GM23248 (cell line): ENCODE results near the gene UBE2S. TPM values are rescaled to one million over a fixed set of nuclear protein-coding genes. Genes with fewer than 3 reads are reported as not detected.
"Not testable (repeated sequence)": the region's sequence is repeated elsewhere in the genome, so short reads cannot be mapped to it uniquely, and the experiment has no call there.

Source experiments
- DNase-seq: peaks from one replicate; pipeline ENCODE4 v3.0.0-alpha.2; 2015
- H2AFZ ChIP-seq: fragments of 200-600 bp; sonication (generic); 2 replicates; pipeline ENCODE4 v1.6.1; 2016; ENCODE audit warnings: antibody characterized with exemption
- H3F3A ChIP-seq: fragments of 200-600 bp; sonication (generic); 2 replicates; pipeline ENCODE4 v1.6.1; 2016; ENCODE audit warnings: mild to moderate bottlenecking, antibody characterized with exemption, mixed run types; ENCODE audit not compliant: insufficient read depth
- H3K27ac ChIP-seq: fragments of 200-600 bp; sonication (generic); 2 replicates; pipeline ENCODE4 v1.5.1; 2016; ENCODE audit warnings: mild to moderate bottlenecking
- H3K27me3 ChIP-seq: fragments of 200-600 bp; sonication (generic); replicated peaks from 2 replicates; pipeline ENCODE4 v1.6.1; 2016; ENCODE audit warnings: mild to moderate bottlenecking; ENCODE audit not compliant: insufficient read depth
- H3K36me3 ChIP-seq: fragments of 200-600 bp; sonication (generic); 2 replicates; pipeline ENCODE4 v1.6.1; 2016; ENCODE audit warnings: low read depth, mild to moderate bottlenecking
- H3K4me1 ChIP-seq: fragments of 200-600 bp; sonication (generic); 2 replicates; pipeline ENCODE4 v1.6.1; 2016; ENCODE audit warnings: mild to moderate bottlenecking; ENCODE audit not compliant: insufficient read depth
- H3K4me2 ChIP-seq: fragments of 200-600 bp; sonication (generic); one replicate; pipeline ENCODE4 v1.6.1; 2016; ENCODE audit warnings: mild to moderate bottlenecking; ENCODE audit not compliant: unreplicated experiment
- H3K4me3 ChIP-seq: fragments of 200-600 bp; sonication (generic); 2 replicates; pipeline ENCODE4 v1.5.1; 2016; ENCODE audit warnings: mild to moderate bottlenecking
- H3K79me2 ChIP-seq: fragments of 200-600 bp; sonication (generic); 2 replicates; pipeline ENCODE4 v1.6.1; 2016; ENCODE audit warnings: mild to moderate bottlenecking; ENCODE audit not compliant: insufficient read depth
- H3K9ac ChIP-seq: fragments of 200-600 bp; sonication (generic); 2 replicates; pipeline ENCODE4 v1.6.1; 2016; ENCODE audit warnings: mild to moderate bottlenecking
- H3K9me2 ChIP-seq: fragments of 200-600 bp; sonication (generic); 2 replicates; pipeline ENCODE4 v1.6.1; 2016; ENCODE audit warnings: mixed run types, mild to moderate bottlenecking, moderate library complexity; ENCODE audit not compliant: insufficient read depth
- H3K9me3 ChIP-seq: fragments of 200-600 bp; sonication (generic); one replicate; pipeline ENCODE4 v1.6.1; 2017; ENCODE audit warnings: low read depth
- H4K20me1 ChIP-seq: fragments of 200-600 bp; sonication (generic); 2 replicates; pipeline ENCODE4 v1.6.0; 2016; ENCODE audit not compliant: insufficient read depth
- EZH2 ChIP-seq: fragments of 200-600 bp; sonication (generic); IDR thresholded peaks from 2 replicates; pipeline ENCODE4 v1.6.1; 2018; ENCODE audit warnings: antibody characterized with exemption, mild to moderate bottlenecking; ENCODE audit not compliant: insufficient read depth, poor library complexity, severe bottlenecking
- EZH2phosphoT487 ChIP-seq: fragments of 200-600 bp; sonication (generic); IDR thresholded peaks from 2 replicates; pipeline ENCODE4 v1.6.1; 2018; ENCODE audit warnings: antibody characterized with exemption, moderate library complexity, mild to moderate bottlenecking, low read depth; ENCODE audit not compliant: insufficient read depth
- WGBS, 2 experiments: methylation state at CpG; one replicate each; pipeline ENCODE4 v1.1.6; 2015 to 2017; ENCODE audit warnings: low lambda C conversion rate in 2 of 2, low coverage in 1 of 2; ENCODE audit errors: missing lambda C conversion rate in 2 of 2; 5-methylcytosine and 5-hydroxymethylcytosine counted together
- in situ Hi-C: fragments of 300-500 bp; cut with MboI; formaldehyde crosslinking; loops from 2 replicates; pipeline ENCODE4 v1.15.0; 2020
- polyA plus RNA-seq: library from polyadenylated mRNA; unstranded; fragments of >200 nt; fragmentation: Nextera tagmentation; extraction: Ambion mirVana; gene quantifications from 2 replicates; pipeline ENCODE4 v1.2.1, GENCODE V29; 2016
- total RNA-seq: library from RNA; depleted of rRNA; stranded (reverse); fragments of >200 nt; shearing (Covaris generic); gene quantifications from 2 replicates; pipeline ENCODE4 v1.2.3, GENCODE V29; 2014

UBE2S gene
- total and polyA plus RNA-seq, 2 experiments from 2014 or later: 82.2 to 106 TPM

DNA sequence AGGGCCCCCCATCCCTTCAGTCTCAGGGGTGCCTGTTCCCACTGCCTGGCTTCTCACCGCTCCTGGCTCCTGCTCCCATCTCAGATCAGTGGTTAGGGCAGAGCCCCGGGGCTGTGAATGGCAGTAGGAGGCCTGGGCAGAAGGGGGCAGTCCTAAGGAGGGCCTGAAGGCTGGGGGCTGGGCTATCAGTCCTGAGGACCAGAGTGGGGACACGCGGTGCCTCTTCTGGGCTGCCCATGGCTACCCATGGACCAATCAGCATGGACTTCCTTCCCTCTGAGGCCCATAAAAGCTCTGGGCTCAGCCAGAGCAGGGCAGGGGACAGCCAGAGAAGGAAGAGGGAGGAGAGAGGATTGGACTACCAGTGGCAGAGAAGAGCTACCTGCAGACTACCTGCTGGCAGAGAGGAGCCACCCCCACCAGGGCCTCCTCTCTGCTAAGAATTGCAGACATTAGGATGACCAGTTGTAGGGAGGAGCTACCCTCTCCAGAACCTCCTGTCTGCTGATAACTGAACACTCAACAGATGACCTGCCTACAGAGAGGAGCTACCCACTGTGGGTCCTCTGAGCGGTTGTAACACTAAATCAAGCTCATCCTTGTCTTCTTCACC, 12.1 kb upstream of the UBE2S start:
- no peak overlapping the region for H3K27ac ChIP-seq
- TF ChIP-seq EZH2phosphoT487 (no peak), EZH2 (no peak)
- DNase-seq: no peak
- H3K27me3 ChIP-seq: peaks cover 18% of the 10 kb centered on the region; the same call in 1 of the 2 replicates
- H3K9me3 ChIP-seq: no peaks in the 10 kb centered on the region
- H3K9ac ChIP-seq: no peak overlapping the region
- no peak overlapping the region for H2AFZ ChIP-seq
- no peaks in the 10 kb centered on the region for H4K20me1 ChIP-seq
- in situ Hi-C loops: loop anchor here (10.0 kb wide), 1 partner anchor 275 kb away; the partner anchor contains the start of gene TNNT1
- H3K79me2 ChIP-seq: no peaks in the 10 kb centered on the region
- H3F3A ChIP-seq: no peaks in the 10 kb centered on the region
- no peak overlapping the region for H3K4me2 ChIP-seq
- WGBS, 2 experiments: 34 to 41% methylated on average over 5 of the region's 5 CpGs
- no peak overlapping the region for H3K4me3 ChIP-seq
- no peaks in the 10 kb centered on the region for H3K9me2 ChIP-seq
- H3K36me3 ChIP-seq: no peaks in the 10 kb centered on the region
- no peaks in the 10 kb centered on the region for H3K4me1 ChIP-seq

DNA sequence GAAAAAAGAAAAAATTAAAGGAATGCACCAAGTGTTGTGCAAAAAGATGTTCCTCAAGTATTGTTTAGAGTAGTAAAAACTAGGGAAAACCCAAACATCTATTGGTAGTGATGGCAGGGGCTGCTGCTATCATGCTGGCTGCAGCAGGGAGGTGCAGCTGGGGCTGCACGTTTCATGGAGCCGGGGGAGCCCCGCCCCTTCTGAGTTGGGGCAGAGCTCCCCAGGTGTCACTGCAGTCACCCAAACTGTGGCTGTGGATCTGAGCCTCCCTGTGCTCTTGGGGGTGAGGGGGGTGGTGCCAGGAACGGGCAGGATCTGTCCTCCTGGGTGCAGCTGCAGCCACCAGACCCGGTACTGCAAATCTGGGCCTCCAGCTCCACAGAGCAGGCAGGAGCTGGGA, 11.5 kb upstream of the UBE2S start:
- Histone ChIP-seq H3K9me3 (no peaks in the 10 kb centered on the region), H3K4me1 (no peaks in the 10 kb centered on the region), H3F3A (no peaks in the 10 kb centered on the region), H3K27me3 (peaks cover 13% of the 10 kb centered on the region; the same call in 1 of the 2 replicates), H3K4me2 (no peak overlapping the region), H3K9me2 (no peaks in the 10 kb centered on the region), H3K79me2 (no peaks in the 10 kb centered on the region), H3K4me3 (no peak overlapping the region), H3K27ac (no peak overlapping the region), H3K9ac (no peak overlapping the region), H4K20me1 (no peaks in the 10 kb centered on the region), H3K36me3 (no peaks in the 10 kb centered on the region), H2AFZ (no peak overlapping the region)
- WGBS, 2 experiments: 12 to 22% methylated on average over 4 to 5 of the region's 5 CpGs
- in situ Hi-C loops: loop anchor here (10.0 kb wide), 1 partner anchor 274 kb away; the partner anchor contains the start of gene TNNT1
- no peak for DNase-seq
- TF ChIP-seq EZH2phosphoT487: no peak

DNA sequence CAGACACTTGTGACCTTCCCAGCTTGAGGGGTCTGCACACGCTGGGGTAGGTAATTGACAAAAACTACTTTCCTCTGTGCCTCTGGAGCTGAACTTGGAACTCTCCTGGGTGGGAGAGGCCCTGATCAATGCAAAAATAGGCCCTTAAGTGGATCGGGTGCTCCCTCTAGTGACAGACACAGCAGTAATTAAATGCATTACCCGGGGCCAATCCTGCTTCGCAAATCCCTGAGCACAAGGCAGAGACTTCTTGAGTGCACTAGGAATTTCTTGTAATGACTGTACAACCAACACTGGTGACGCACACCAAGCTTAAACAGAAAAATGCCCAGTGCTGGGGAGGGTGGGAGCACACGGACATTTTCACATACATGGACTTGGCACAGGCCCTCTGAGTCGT, 10.6 kb upstream of the UBE2S start:
- H2AFZ ChIP-seq: no peak overlapping the region
- in situ Hi-C loops: loop anchor here (10.0 kb wide), 1 partner anchor 273 kb away; the partner anchor contains the start of gene TNNT1
- no peaks in the 10 kb centered on the region for H3K9me3 ChIP-seq
- H3K27me3 ChIP-seq: 0 out of 2 replicates have a peak, but pooled peaks cover 5% of the 10 kb centered on the region
- H3F3A ChIP-seq: no peaks in the 10 kb centered on the region
- no peak overlapping the region for H3K4me3 ChIP-seq
- DNase-seq: peak; percentile 95
- H3K79me2 ChIP-seq: no peaks in the 10 kb centered on the region
- TF ChIP-seq EZH2phosphoT487 (no peak), EZH2 (no peak)
- no peaks in the 10 kb centered on the region for H3K9me2 ChIP-seq
- H4K20me1 ChIP-seq: no peaks in the 10 kb centered on the region
- H3K36me3 ChIP-seq: no peaks in the 10 kb centered on the region
- WGBS, 2 experiments: 5 to 10% methylated on average over 7 of the region's 7 CpGs
- H3K4me1 ChIP-seq: no peaks in the 10 kb centered on the region
- H3K9ac ChIP-seq: no peak overlapping the region
- H3K4me2 ChIP-seq: no peak overlapping the region
- no peak overlapping the region for H3K27ac ChIP-seq

DNA sequence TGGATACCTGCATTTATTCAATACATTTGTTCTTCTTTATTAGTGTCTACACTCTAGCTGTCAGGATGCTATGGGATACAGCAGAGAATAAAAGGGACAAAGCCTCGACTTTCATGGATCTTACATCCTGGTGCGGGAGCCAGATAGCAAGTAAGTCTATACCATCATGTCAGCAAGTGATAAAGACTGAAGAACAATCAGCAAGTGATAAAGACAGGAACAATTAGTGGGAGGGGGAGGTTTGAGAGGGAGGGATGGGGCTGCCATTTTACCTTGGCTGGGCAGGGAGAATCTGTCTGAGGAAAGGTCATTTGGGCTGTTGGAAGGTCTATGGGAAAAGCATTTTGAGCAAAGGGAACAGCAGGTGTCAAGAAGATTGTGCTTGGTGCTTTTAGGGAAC, 2.6 kb upstream of the UBE2S start:
- TF ChIP-seq EZH2: no peak
- TF ChIP-seq EZH2phosphoT487: no peak
- in situ Hi-C loops: loop anchor here (10.0 kb wide), 1 partner anchor 265 kb away; the partner anchor contains the start of gene TNNT1
- H3K36me3 ChIP-seq: no peaks in the 10 kb centered on the region; the same call in 1 of the 2 replicates
- no peak overlapping the region for H3K9ac ChIP-seq
- H3K9me2 ChIP-seq: no peaks in the 10 kb centered on the region
- H4K20me1 ChIP-seq: no peaks in the 10 kb centered on the region
- H2AFZ ChIP-seq: no peak overlapping the region
- peaks cover 24% of the 10 kb centered on the region for H3K79me2 ChIP-seq
- 76 to 82% methylated on average over 2 of the region's 2 CpGs for WGBS, 2 experiments
- H3K9me3 ChIP-seq: no peaks in the 10 kb centered on the region
- H3K27me3 ChIP-seq: no peaks in the 10 kb centered on the region
- DNase-seq: no peak
- H3F3A ChIP-seq: no peaks in the 10 kb centered on the region
- no peak overlapping the region for H3K4me3 ChIP-seq
- H3K4me1 ChIP-seq: peaks cover 14% of the 10 kb centered on the region; the same call in 1 of the 2 replicates
- no peak overlapping the region for H3K27ac ChIP-seq
- H3K4me2 ChIP-seq: no peak overlapping the region

DNA sequence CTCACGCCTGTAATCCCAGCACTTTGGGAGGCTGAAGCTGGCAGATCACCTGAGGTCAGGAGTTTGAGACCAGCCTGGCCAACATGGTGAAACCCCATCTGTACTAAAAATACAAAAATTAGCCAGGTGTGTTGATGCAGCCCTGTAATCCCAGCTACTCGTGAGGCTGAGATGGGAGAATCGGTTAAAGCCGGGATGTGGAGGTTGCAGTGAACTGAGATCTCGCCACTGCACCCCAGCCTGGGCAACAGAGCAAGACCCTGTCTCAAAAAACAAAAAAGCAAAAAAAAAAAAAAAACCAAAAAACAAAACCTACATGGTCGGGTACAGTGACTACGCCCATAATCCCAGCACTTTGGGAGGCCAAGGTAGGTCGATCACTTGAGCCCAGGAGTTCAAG, 1.6 kb upstream of the UBE2S start:
- H3F3A ChIP-seq, H4K20me1 ChIP-seq, H3K9me2 ChIP-seq, in situ Hi-C loops, H3K36me3 ChIP-seq, H3K9me3 ChIP-seq, H3K27ac ChIP-seq, H3K27me3 ChIP-seq, H3K9ac ChIP-seq, H2AFZ ChIP-seq, H3K4me3 ChIP-seq, H3K4me2 ChIP-seq, DNase-seq: not testable (repeated sequence)
- WGBS, 2 experiments: 88 to 91% methylated on average over 8 of the region's 8 CpGs
- H3K79me2 ChIP-seq: peaks cover 34% of the 10 kb centered on the region
- H3K4me1 ChIP-seq: peaks cover 14% of the 10 kb centered on the region; the same call in 1 of the 2 replicates
